ENCODE data around the gene LRP8.

GRCh38 chr1:53276153-53276901 lies 51.5 kb downstream of the LRP8 start:
- TF ChIP-seq POLR2A (IDR thresholded peaks at IDR 0.05) (no peak), EP300 (IDR thresholded peaks at IDR 0.05) (no peak), POLR2AphosphoS5 (IDR thresholded peaks at IDR 0.05) (no peak)
- TF ChIP-seq, protein P1, sequence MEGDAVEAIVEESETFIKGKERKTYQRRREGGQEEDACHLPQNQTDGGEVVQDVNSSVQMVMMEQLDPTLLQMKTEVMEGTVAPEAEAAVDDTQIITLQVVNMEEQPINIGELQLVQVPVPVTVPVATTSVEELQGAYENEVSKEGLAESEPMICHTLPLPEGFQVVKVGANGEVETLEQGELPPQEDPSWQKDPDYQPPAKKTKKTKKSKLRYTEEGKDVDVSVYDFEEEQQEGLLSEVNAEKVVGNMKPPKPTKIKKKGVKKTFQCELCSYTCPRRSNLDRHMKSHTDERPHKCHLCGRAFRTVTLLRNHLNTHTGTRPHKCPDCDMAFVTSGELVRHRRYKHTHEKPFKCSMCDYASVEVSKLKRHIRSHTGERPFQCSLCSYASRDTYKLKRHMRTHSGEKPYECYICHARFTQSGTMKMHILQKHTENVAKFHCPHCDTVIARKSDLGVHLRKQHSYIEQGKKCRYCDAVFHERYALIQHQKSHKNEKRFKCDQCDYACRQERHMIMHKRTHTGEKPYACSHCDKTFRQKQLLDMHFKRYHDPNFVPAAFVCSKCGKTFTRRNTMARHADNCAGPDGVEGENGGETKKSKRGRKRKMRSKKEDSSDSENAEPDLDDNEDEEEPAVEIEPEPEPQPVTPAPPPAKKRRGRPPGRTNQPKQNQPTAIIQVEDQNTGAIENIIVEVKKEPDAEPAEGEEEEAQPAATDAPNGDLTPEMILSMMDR (IDR thresholded peaks at IDR 0.05): no peak

Data from gastroesophageal sphincter (tissue), 3 donors.